GM23248 (cell line): ENCODE measurements around the gene TNS2. TPM values are rescaled to one million over a fixed set of nuclear protein-coding genes. Genes with fewer than 3 reads are reported as not detected.
A peak's percentile ranks its signal among the peaks of the same experiment; 100 is the strongest.
"Not testable (repeated sequence)": the region's sequence is repeated elsewhere in the genome, so short reads cannot be mapped to it uniquely, and the experiment has no call there.

Source experiments
- DNase-seq: peaks from one replicate; pipeline ENCODE4 v3.0.0-alpha.2; 2015
- H2AFZ ChIP-seq: fragments of 200-600 bp; sonication (generic); 2 replicates; pipeline ENCODE4 v1.6.1; 2016; ENCODE audit warnings: antibody characterized with exemption
- H3F3A ChIP-seq: fragments of 200-600 bp; sonication (generic); 2 replicates; pipeline ENCODE4 v1.6.1; 2016; ENCODE audit warnings: mild to moderate bottlenecking, antibody characterized with exemption, mixed run types; ENCODE audit not compliant: insufficient read depth
- H3K27ac ChIP-seq: fragments of 200-600 bp; sonication (generic); 2 replicates; pipeline ENCODE4 v1.5.1; 2016; ENCODE audit warnings: mild to moderate bottlenecking
- H3K27me3 ChIP-seq: fragments of 200-600 bp; sonication (generic); replicated peaks from 2 replicates; pipeline ENCODE4 v1.6.1; 2016; ENCODE audit warnings: mild to moderate bottlenecking; ENCODE audit not compliant: insufficient read depth
- H3K36me3 ChIP-seq: fragments of 200-600 bp; sonication (generic); 2 replicates; pipeline ENCODE4 v1.6.1; 2016; ENCODE audit warnings: low read depth, mild to moderate bottlenecking
- H3K4me1 ChIP-seq: fragments of 200-600 bp; sonication (generic); 2 replicates; pipeline ENCODE4 v1.6.1; 2016; ENCODE audit warnings: mild to moderate bottlenecking; ENCODE audit not compliant: insufficient read depth
- H3K4me2 ChIP-seq: fragments of 200-600 bp; sonication (generic); one replicate; pipeline ENCODE4 v1.6.1; 2016; ENCODE audit warnings: mild to moderate bottlenecking; ENCODE audit not compliant: unreplicated experiment
- H3K4me3 ChIP-seq: fragments of 200-600 bp; sonication (generic); 2 replicates; pipeline ENCODE4 v1.5.1; 2016; ENCODE audit warnings: mild to moderate bottlenecking
- H3K79me2 ChIP-seq: fragments of 200-600 bp; sonication (generic); 2 replicates; pipeline ENCODE4 v1.6.1; 2016; ENCODE audit warnings: mild to moderate bottlenecking; ENCODE audit not compliant: insufficient read depth
- H3K9ac ChIP-seq: fragments of 200-600 bp; sonication (generic); 2 replicates; pipeline ENCODE4 v1.6.1; 2016; ENCODE audit warnings: mild to moderate bottlenecking
- H3K9me2 ChIP-seq: fragments of 200-600 bp; sonication (generic); 2 replicates; pipeline ENCODE4 v1.6.1; 2016; ENCODE audit warnings: mixed run types, mild to moderate bottlenecking, moderate library complexity; ENCODE audit not compliant: insufficient read depth
- H3K9me3 ChIP-seq: fragments of 200-600 bp; sonication (generic); one replicate; pipeline ENCODE4 v1.6.1; 2017; ENCODE audit warnings: low read depth
- H4K20me1 ChIP-seq: fragments of 200-600 bp; sonication (generic); 2 replicates; pipeline ENCODE4 v1.6.0; 2016; ENCODE audit not compliant: insufficient read depth
- EZH2 ChIP-seq: fragments of 200-600 bp; sonication (generic); IDR thresholded peaks from 2 replicates; pipeline ENCODE4 v1.6.1; 2018; ENCODE audit warnings: antibody characterized with exemption, mild to moderate bottlenecking; ENCODE audit not compliant: insufficient read depth, poor library complexity, severe bottlenecking
- EZH2phosphoT487 ChIP-seq: fragments of 200-600 bp; sonication (generic); IDR thresholded peaks from 2 replicates; pipeline ENCODE4 v1.6.1; 2018; ENCODE audit warnings: antibody characterized with exemption, moderate library complexity, mild to moderate bottlenecking, low read depth; ENCODE audit not compliant: insufficient read depth
- WGBS, 2 experiments: methylation state at CpG; one replicate each; pipeline ENCODE4 v1.1.6; 2015 to 2017; ENCODE audit warnings: low lambda C conversion rate in 2 of 2, low coverage in 1 of 2; ENCODE audit errors: missing lambda C conversion rate in 2 of 2; 5-methylcytosine and 5-hydroxymethylcytosine counted together
- in situ Hi-C: fragments of 300-500 bp; cut with MboI; formaldehyde crosslinking; loops from 2 replicates; pipeline ENCODE4 v1.15.0; 2020
- polyA plus RNA-seq: library from polyadenylated mRNA; unstranded; fragments of >200 nt; fragmentation: Nextera tagmentation; extraction: Ambion mirVana; gene quantifications from 2 replicates; pipeline ENCODE4 v1.2.1, GENCODE V29; 2016
- total RNA-seq: library from RNA; depleted of rRNA; stranded (reverse); fragments of >200 nt; shearing (Covaris generic); gene quantifications from 2 replicates; pipeline ENCODE4 v1.2.3, GENCODE V29; 2014

TNS2 gene
- total and polyA plus RNA-seq, 2 experiments from 2014 or later: 26.1 to 41.6 TPM

- Histone ChIP-seq H3K4me1 (peaks cover 46% of the 10 kb centered on the region), H2AFZ (peak within 1 kb of the TSS; percentile 73), H3K27ac (peak within 1 kb of the TSS; percentile 82), H3K27me3 (no peaks in the 10 kb centered on the region), H3K4me2 (peak within 1 kb of the TSS; percentile 84), H3K9me2 (no peaks in the 10 kb centered on the region), H3K79me2 (peaks cover 61% of the 10 kb centered on the region), H3K36me3 (no peaks in the 10 kb centered on the region), H3K9me3 (no peaks in the 10 kb centered on the region), H3K4me3 (peak within 1 kb of the TSS; percentile 95), H3F3A (peaks cover 13% of the 10 kb centered on the region), H4K20me1 (peaks cover 9% of the 10 kb centered on the region), H3K9ac (peak within 1 kb of the TSS; percentile 96)
- in situ Hi-C loops: no loop called here
- DNase-seq: peak; percentile 100
- 1% methylated on average over 59 to 64 of the region's 64 CpGs for WGBS, 2 experiments
- TF ChIP-seq EZH2phosphoT487 (no peak), EZH2 (no peak)
Observed at GRCh38 chr12:53005986-53006809, 43.7 kb upstream of the TNS2 start, which contains the start of gene EIF4B. Gene EIF4B (plus strand): TSS chr12:53006456. CDS start chr12:53006484, 28 bp downstream.

- Histone ChIP-seq H3K9ac (peak overlapping the region; percentile 96), H3K9me2 (no peaks in the 10 kb centered on the region), H2AFZ (peak overlapping the region; percentile 73), H3K4me3 (peak overlapping the region; percentile 95), H3F3A (peaks cover 13% of the 10 kb centered on the region), H3K36me3 (no peaks in the 10 kb centered on the region), H3K27me3 (no peaks in the 10 kb centered on the region), H3K9me3 (no peaks in the 10 kb centered on the region), H4K20me1 (peaks cover 13% of the 10 kb centered on the region), H3K79me2 (peaks cover 68% of the 10 kb centered on the region), H3K4me1 (peaks cover 46% of the 10 kb centered on the region), H3K27ac (peak overlapping the region; percentile 82), H3K4me2 (peak overlapping the region; percentile 80)
- TF ChIP-seq EZH2: no peak
- WGBS, 2 experiments: 0 to 2% methylated on average over 28 to 38 of the region's 38 CpGs
- peak; percentile 86 for DNase-seq
- in situ Hi-C loops: no loop called here
Observed at GRCh38 chr12:53006810-53007309, 43.0 kb upstream of the TNS2 start.

GRCh38 chr12:53007343-53007742 is 42.5 kb upstream of the TNS2 start:
- no peaks in the 10 kb centered on the region for H3K9me3 ChIP-seq
- no peaks in the 10 kb centered on the region for H3K36me3 ChIP-seq
- 0 out of 2 replicates have a peak overlapping the region, but pooled peaks have one; percentile 73 for H2AFZ ChIP-seq
- TF ChIP-seq EZH2phosphoT487 (no peak), EZH2 (no peak)
- peak overlapping the region; percentile 80 for H3K4me2 ChIP-seq
- H3K9me2 ChIP-seq: no peaks in the 10 kb centered on the region
- H3K27ac ChIP-seq: peak overlapping the region; percentile 82
- H3K4me1 ChIP-seq: peaks cover 46% of the 10 kb centered on the region
- H3K79me2 ChIP-seq: peaks cover 73% of the 10 kb centered on the region
- peaks cover 16% of the 10 kb centered on the region for H4K20me1 ChIP-seq
- no peak for DNase-seq
- WGBS, 2 experiments: 23 to 29% methylated on average over 4 of the region's 4 CpGs
- in situ Hi-C loops: no loop called here
- H3K4me3 ChIP-seq: peak overlapping the region; percentile 95
- peaks cover 13% of the 10 kb centered on the region for H3F3A ChIP-seq
- no peaks in the 10 kb centered on the region for H3K27me3 ChIP-seq
- H3K9ac ChIP-seq: peak overlapping the region; percentile 96

DNA sequence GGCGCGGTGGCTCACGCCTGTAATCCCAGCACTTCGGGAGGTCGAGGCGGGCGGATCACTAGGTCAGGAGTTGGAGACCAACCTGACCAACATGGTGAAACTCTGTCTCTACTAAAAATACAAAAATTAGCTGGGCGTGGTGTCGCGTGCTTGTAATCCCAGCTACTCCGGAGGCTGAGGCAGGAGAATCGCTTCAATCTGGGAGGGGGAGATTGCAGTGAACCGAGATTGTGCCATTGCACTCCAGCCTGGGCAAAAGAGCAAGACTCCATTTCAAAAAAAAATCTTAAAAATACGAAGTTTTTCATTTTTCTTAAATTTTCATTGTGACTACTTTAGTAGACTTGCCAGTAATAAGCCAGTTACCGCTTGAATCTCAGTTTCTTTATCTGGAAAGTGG is 41.1 kb upstream of the TNS2 start:
- H3K9me2 ChIP-seq, H3K4me2 ChIP-seq, H3K27me3 ChIP-seq, H2AFZ ChIP-seq, H3K4me3 ChIP-seq, H3K9me3 ChIP-seq, in situ Hi-C loops, H3K9ac ChIP-seq, DNase-seq, H3K27ac ChIP-seq, H3K36me3 ChIP-seq: not testable (repeated sequence)
- WGBS, 2 experiments: 95 to 98% methylated on average over 15 of the region's 15 CpGs
- Histone ChIP-seq H3F3A (peaks cover 13% of the 10 kb centered on the region), H4K20me1 (peaks cover 16% of the 10 kb centered on the region), H3K4me1 (peaks cover 46% of the 10 kb centered on the region), H3K79me2 (peaks cover 87% of the 10 kb centered on the region)
